Parathyroid adenoma (tissue), 2 donors: Measurements from ENCODE around the gene KANTR.

ENCODE experiments used
- H2AFZ ChIP-seq: fragments of 300-600 bp; sonication (generic); one replicate; pipeline ENCODE4 v1.7.0; 2017; ENCODE audit warnings: antibody characterized with exemption, mild to moderate bottlenecking
- H3K27ac ChIP-seq: fragments of 300-600 bp; sonication (generic); one replicate; pipeline ENCODE4 v1.7.0; 2017
- H3K27me3 ChIP-seq: fragments of 300-600 bp; sonication (generic); one replicate; pipeline ENCODE4 v1.7.0; 2017; ENCODE audit warnings: low read length; ENCODE audit not compliant: control insufficient read depth, insufficient read depth
- H3K36me3 ChIP-seq: fragments of 300-600 bp; sonication (generic); one replicate; pipeline ENCODE4 v1.7.0; 2017; ENCODE audit warnings: low read length; ENCODE audit not compliant: control insufficient read depth, insufficient read depth
- H3K4me1 ChIP-seq: fragments of 300-600 bp; sonication (generic); one replicate; pipeline ENCODE4 v1.7.0; 2017; ENCODE audit warnings: control low read depth
- H3K4me2 ChIP-seq: fragments of 300-600 bp; sonication (generic); one replicate; pipeline ENCODE4 v1.7.0; 2017; ENCODE audit warnings: low read length
- H3K4me3 ChIP-seq: fragments of 300-600 bp; sonication (generic); one replicate; pipeline ENCODE4 v1.7.0; 2017; ENCODE audit warnings: low read depth, low read length
- H3K79me2 ChIP-seq: fragments of 300-600 bp; sonication (generic); one replicate; pipeline ENCODE4 v1.7.0; 2017; ENCODE audit warnings: control low read depth
- H3K9ac ChIP-seq: fragments of 300-600 bp; sonication (generic); one replicate; pipeline ENCODE4 v1.7.0; 2017; ENCODE audit warnings: mild to moderate bottlenecking
- H3K9me3 ChIP-seq: fragments of 300-600 bp; sonication (generic); one replicate; pipeline ENCODE4 v1.7.0; 2017; ENCODE audit warnings: low read length; ENCODE audit not compliant: control insufficient read depth
- CTCF ChIP-seq: fragments of 300-600 bp; sonication (generic); IDR thresholded peaks from one replicate; pipeline ENCODE4 v1.7.0; 2017; ENCODE audit warnings: antibody characterized with exemption, mild to moderate bottlenecking
- donor health status: primary hyperparathyroidism.

The KANTR gene

GRCh38 chrX:53128097-53128749 lies 34.3 kb downstream of the KANTR start:
- peaks cover 4% of the 10 kb centered on the region for H3K79me2 ChIP-seq
- H3K36me3 ChIP-seq: no peaks in the 10 kb centered on the region
- no peak overlapping the region for H3K4me3 ChIP-seq
- no peaks in the 10 kb centered on the region for H3K9me3 ChIP-seq
- no peak overlapping the region for H3K4me2 ChIP-seq
- H3K27me3 ChIP-seq: no peaks in the 10 kb centered on the region
- no peak overlapping the region for H2AFZ ChIP-seq
- no peak overlapping the region for H3K9ac ChIP-seq
- H3K27ac ChIP-seq: no peak overlapping the region
- H3K4me1 ChIP-seq: no peaks in the 10 kb centered on the region
- no peak for TF ChIP-seq CTCF

- no peak overlapping the region for H3K9ac ChIP-seq
- no peaks in the 10 kb centered on the region for H3K36me3 ChIP-seq
- no peak overlapping the region for H2AFZ ChIP-seq
- H3K4me2 ChIP-seq: no peak overlapping the region
- no peaks in the 10 kb centered on the region for H3K4me1 ChIP-seq
- no peak overlapping the region for H3K27ac ChIP-seq
- TF ChIP-seq CTCF: no peak
- no peak overlapping the region for H3K4me3 ChIP-seq
- no peaks in the 10 kb centered on the region for H3K27me3 ChIP-seq
- no peaks in the 10 kb centered on the region for H3K9me3 ChIP-seq
- H3K79me2 ChIP-seq: no peaks in the 10 kb centered on the region
These were observed 39.5 kb downstream of the KANTR start for GRCh38 chrX:53133400-53133799.

- H3K4me3 ChIP-seq: no peak overlapping the region
- H3K27ac ChIP-seq: no peak overlapping the region
- no peaks in the 10 kb centered on the region for H3K79me2 ChIP-seq
- no peaks in the 10 kb centered on the region for H3K4me1 ChIP-seq
- H3K27me3 ChIP-seq: no peaks in the 10 kb centered on the region
- no peak for TF ChIP-seq CTCF
- H3K36me3 ChIP-seq: no peaks in the 10 kb centered on the region
- no peak overlapping the region for H2AFZ ChIP-seq
- no peaks in the 10 kb centered on the region for H3K9me3 ChIP-seq
- H3K4me2 ChIP-seq: no peak overlapping the region
- no peak overlapping the region for H3K9ac ChIP-seq
These were observed 41.6 kb downstream of the KANTR start for GRCh38 chrX:53135581-53135980.

- no peaks in the 10 kb centered on the region for H3K36me3 ChIP-seq
- no peak overlapping the region for H3K4me3 ChIP-seq
- H3K9me3 ChIP-seq: no peaks in the 10 kb centered on the region
- H3K4me1 ChIP-seq: no peaks in the 10 kb centered on the region
- H2AFZ ChIP-seq: no peak overlapping the region
- no peak overlapping the region for H3K4me2 ChIP-seq
- H3K9ac ChIP-seq: no peak overlapping the region
- no peak for TF ChIP-seq CTCF
- no peaks in the 10 kb centered on the region for H3K79me2 ChIP-seq
- no peak overlapping the region for H3K27ac ChIP-seq
- H3K27me3 ChIP-seq: no peaks in the 10 kb centered on the region
These were observed 59.6 kb downstream of the KANTR start for GRCh38 chrX:53153581-53153980.

GRCh38 chrX:53155512-53156206 lies 61.7 kb downstream of the KANTR start:
- no peak for TF ChIP-seq CTCF
- H3K27ac ChIP-seq: no peak overlapping the region

More at GRCh38 chrX:53155512-53156206, 61.7 kb downstream of the KANTR start:
- Histone ChIP-seq H3K9me3 (no peaks in the 10 kb centered on the region), H3K79me2 (no peaks in the 10 kb centered on the region), H3K4me3 (no peak overlapping the region), H3K4me1 (no peaks in the 10 kb centered on the region), H3K27me3 (no peaks in the 10 kb centered on the region), H3K4me2 (no peak overlapping the region), H2AFZ (no peak overlapping the region), H3K36me3 (no peaks in the 10 kb centered on the region), H3K9ac (no peak overlapping the region)
